Esophagus squamous epithelium (tissue), 5 donors: Measurements from ENCODE around the gene LAMC3. TPM values are rescaled to one million over a fixed set of nuclear protein-coding genes. Genes with fewer than 3 reads are reported as not detected.

Source experiments
- DNase-seq: peaks from one replicate; lab custom pipeline; 2025; lab: John Stamatoyannopoulos, UW
- H3K27ac ChIP-seq, 4 donors: fragments of 200-600 bp; sonication (generic); one replicate each; pipeline ENCODE4 v1.5.1; 2016 to 2019; ENCODE audit warnings: mild to moderate bottlenecking in 1 of 4
- H3K27me3 ChIP-seq, 4 donors: fragments of 200-600 bp; sonication (generic); 1 replicate in 3 of 4; 2 replicates in 1 of 4; pipeline versions ENCODE4 v1.5.1 to v1.6.0; 2017 to 2021; ENCODE audit warnings: antibody characterized with exemption in 1 of 4
- H3K36me3 ChIP-seq, 3 donors: fragments of 200-600 bp; sonication (generic); one replicate each; pipeline ENCODE4 v1.5.1; 2016 to 2019
- H3K4me1 ChIP-seq, 3 donors: fragments of 200-600 bp; sonication (generic); one replicate each; pipeline ENCODE4 v1.5.1; 2017 to 2019
- H3K4me3 ChIP-seq, 4 donors: fragments of 200-600 bp; sonication (generic); 1 replicate in 3 of 4; 2 replicates in 1 of 4; pipeline ENCODE4 v1.5.1; 2016 to 2019; ENCODE audit warnings: mild to moderate bottlenecking in 2 of 4, moderate library complexity in 1 of 4
- H3K9me3 ChIP-seq, 3 donors: fragments of 200-600 bp; sonication (generic); one replicate each; pipeline ENCODE4 v1.5.1; 2016 to 2019
- POLR2A ChIP-seq, 4 donors: fragments of 450-650 bp; IDR thresholded peaks; one replicate each; pipeline ENCODE4 v1.6.1; 2017; ENCODE audit warnings: antibody characterized with exemption in 4 of 4, mild to moderate bottlenecking in 4 of 4, moderate library complexity in 3 of 4
- WGBS, 2 donors: methylation state at CpG; one replicate each; pipeline ENCODE4 v1.1.5; 2018; 5-methylcytosine and 5-hydroxymethylcytosine counted together
- intact Hi-C: fragments of 100-400 bp; cut with DNase I; formaldehyde crosslinking; loops from one replicate; pipeline ENCODE4 v1.15.0; 2022
- total RNA-seq, 4 donors: library from RNA; depleted of rRNA; stranded (reverse); fragments of >200 nt; gene quantifications; one replicate each; pipeline ENCODE4 v1.1.0, GENCODE V29; 2016
- TF ChIP-seq, protein P1 (sequence below), 6 experiments: fragments of 450-650 bp in 4 of 6; fragments of 200-600 bp in 2 of 6; sonication (generic) in 2 of 6; IDR thresholded peaks; one replicate each; pipeline ENCODE4 v1.5.1; 2016 to 2019; ENCODE audit warnings: antibody characterized with exemption in 6 of 6, mild to moderate bottlenecking in 4 of 6, moderate library complexity in 4 of 6
- donor health status: DM: yes; HTN: yes; CAD: no.

Gene LAMC3
- total RNA-seq, 4 donors from 2014 or later = 0.53 to 4.6 (median 2.7) TPM

DNA sequence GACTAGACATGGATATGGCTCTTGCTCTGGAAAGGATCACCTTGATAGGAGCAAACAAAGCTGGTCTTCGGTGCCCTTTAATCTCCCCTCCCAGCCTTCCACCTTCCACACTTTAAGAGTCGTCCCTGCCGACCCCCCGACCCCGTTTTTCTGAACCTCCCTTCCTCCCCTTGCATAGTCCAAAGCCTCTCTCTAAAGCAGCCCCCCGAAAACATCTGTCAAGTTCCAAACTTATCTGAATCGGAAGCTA is 116.0 kb downstream of the LAMC3 start:
- Histone ChIP-seq H3K4me1 (peaks cover 13 to 23% (median 15%) of the 10 kb centered on the region in 3 donors), H3K27ac (peak overlapping the region; percentile 89 to 92 (median 90)), H3K36me3 (peaks cover 0 to 44% (median 21%) of the 10 kb centered on the region in 3 donors), H3K9me3 (no peaks in the 10 kb centered on the region), H3K4me3 (peak overlapping the region; percentile 89 to 93 (median 92)), H3K27me3 (no peaks in the 10 kb centered on the region)
- intact Hi-C loops = no loop called here
- no peak for DNase-seq
- 0% methylated on average over 6 to 7 of the region's 7 CpGs for WGBS, 2 donors
- TF ChIP-seq, protein P1, sequence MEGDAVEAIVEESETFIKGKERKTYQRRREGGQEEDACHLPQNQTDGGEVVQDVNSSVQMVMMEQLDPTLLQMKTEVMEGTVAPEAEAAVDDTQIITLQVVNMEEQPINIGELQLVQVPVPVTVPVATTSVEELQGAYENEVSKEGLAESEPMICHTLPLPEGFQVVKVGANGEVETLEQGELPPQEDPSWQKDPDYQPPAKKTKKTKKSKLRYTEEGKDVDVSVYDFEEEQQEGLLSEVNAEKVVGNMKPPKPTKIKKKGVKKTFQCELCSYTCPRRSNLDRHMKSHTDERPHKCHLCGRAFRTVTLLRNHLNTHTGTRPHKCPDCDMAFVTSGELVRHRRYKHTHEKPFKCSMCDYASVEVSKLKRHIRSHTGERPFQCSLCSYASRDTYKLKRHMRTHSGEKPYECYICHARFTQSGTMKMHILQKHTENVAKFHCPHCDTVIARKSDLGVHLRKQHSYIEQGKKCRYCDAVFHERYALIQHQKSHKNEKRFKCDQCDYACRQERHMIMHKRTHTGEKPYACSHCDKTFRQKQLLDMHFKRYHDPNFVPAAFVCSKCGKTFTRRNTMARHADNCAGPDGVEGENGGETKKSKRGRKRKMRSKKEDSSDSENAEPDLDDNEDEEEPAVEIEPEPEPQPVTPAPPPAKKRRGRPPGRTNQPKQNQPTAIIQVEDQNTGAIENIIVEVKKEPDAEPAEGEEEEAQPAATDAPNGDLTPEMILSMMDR (IDR thresholded peaks at IDR 0.05) = no peak
- no peak for TF ChIP-seq POLR2A (IDR thresholded peaks at IDR 0.05)

DNA sequence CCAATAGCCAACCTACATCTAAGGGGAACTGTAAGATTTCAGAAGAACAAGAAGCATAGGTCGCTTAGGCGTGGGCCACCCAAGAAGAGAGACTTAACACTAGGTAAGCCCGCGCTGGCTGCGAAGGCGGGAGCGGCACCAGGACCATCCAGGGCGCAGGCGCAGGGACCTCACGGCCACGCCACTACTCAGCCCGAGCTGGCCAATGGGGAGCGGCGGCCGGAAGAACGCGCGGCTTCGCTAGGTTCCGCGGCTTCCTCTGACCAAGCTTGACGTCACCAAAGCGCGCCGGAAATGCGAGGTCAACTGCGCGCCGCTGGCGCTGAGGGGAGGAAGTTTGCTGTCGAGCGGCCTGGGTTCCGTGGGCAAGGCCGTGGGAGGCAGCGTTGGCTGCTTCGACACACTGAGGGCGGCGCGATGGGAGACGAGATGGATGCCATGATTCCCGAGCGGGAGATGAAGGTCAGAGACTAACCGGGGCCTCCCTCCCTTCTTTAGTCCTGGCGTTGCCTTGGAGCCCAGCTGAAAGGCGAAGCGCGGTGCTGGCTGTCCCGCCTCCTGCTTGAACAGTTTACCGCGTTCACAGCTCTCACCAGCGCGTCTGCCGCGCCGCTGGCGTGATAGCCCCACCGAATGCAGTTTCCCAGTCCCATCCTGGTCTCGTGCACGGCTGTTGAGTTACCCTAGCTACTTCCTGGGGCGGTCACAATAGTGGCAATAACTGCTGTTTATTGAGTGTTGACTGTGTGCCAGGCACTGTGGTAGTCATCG is 116.5 kb downstream of the LAMC3 start, which contains the start of gene NUP214:
TSS of gene NUP214 (plus strand) at position 299 of the 771 bp plus-strand sequence. CDS start at position 418, 119 bp downstream.
- peak; percentile 93 for DNase-seq
- Histone ChIP-seq H3K9me3 (no peaks in the 10 kb centered on the region), H3K4me3 (peak within 1 kb of the TSS; percentile 89 to 93 (median 92)), H3K36me3 (peaks cover 0 to 44% (median 26%) of the 10 kb centered on the region in 3 donors), H3K4me1 (peaks cover 13 to 23% (median 15%) of the 10 kb centered on the region in 3 donors), H3K27ac (peak within 1 kb of the TSS; percentile 89 to 92 (median 90)), H3K27me3 (no peaks in the 10 kb centered on the region)
- TF ChIP-seq POLR2A (IDR thresholded peaks at IDR 0.05) = peak in 3 of 4 donors; percentile 81 to 91 (median 83)
- TF ChIP-seq, protein P1 (IDR thresholded peaks at IDR 0.05) = peak in 1 of 6 experiments; percentile 26
- intact Hi-C loops = no loop called here
- WGBS, 2 donors = 3% methylated on average over 23 of the region's 61 CpGs; no CpG with 5 or more reads in 1 of the 2 donors

DNA sequence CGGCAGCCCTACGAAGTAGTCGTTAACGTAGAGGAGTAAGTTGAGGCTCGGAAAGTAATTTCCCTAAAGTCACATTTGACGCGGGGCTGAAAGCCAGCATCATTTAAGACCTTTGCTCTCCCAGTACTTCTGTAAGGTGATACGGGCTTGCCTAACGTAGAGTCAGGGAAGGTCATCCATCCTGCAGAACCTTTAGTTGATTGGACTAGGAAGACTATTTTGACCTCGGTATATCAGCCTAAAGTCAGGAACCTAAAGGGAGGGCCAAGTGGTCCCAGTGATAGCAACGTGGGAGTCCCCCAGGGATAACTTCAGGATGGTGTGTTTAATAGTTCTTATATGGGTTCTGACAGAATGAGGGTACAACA is 117.1 kb downstream of the LAMC3 start:
- Histone ChIP-seq H3K27me3 (no peaks in the 10 kb centered on the region), H3K9me3 (no peaks in the 10 kb centered on the region), H3K4me1 (peaks cover 13 to 23% (median 15%) of the 10 kb centered on the region in 3 donors), H3K36me3 (peaks cover 0 to 45% (median 32%) of the 10 kb centered on the region in 3 donors), H3K27ac (peak overlapping the region; percentile 89 to 92 (median 90)), H3K4me3 (peak overlapping the region; percentile 89 to 93 (median 92))
- intact Hi-C loops = no loop called here
- 2% methylated on average over 6 to 11 of the region's 11 CpGs for WGBS, 2 donors
- no peak for TF ChIP-seq POLR2A (IDR thresholded peaks at IDR 0.05)
- TF ChIP-seq, protein P1 (IDR thresholded peaks at IDR 0.05) = no peak
- DNase-seq = no peak

GRCh38 chr9:131129183-131129582 is 120.2 kb downstream of the LAMC3 start:
- WGBS, 2 donors = 67 to 76% methylated on average over 3 of the region's 3 CpGs
- Histone ChIP-seq H3K4me3 (no peak overlapping the region), H3K4me1 (peaks cover 13 to 23% (median 15%) of the 10 kb centered on the region in 3 donors), H3K27me3 (no peaks in the 10 kb centered on the region), H3K27ac (no peak overlapping the region), H3K36me3 (peaks cover 3 to 70% (median 50%) of the 10 kb centered on the region in 3 donors), H3K9me3 (no peaks in the 10 kb centered on the region)
- no peak for DNase-seq
- intact Hi-C loops = no loop called here
- no peak for TF ChIP-seq POLR2A (IDR thresholded peaks at IDR 0.05)
- TF ChIP-seq, protein P1 (IDR thresholded peaks at IDR 0.05) = no peak

DNA sequence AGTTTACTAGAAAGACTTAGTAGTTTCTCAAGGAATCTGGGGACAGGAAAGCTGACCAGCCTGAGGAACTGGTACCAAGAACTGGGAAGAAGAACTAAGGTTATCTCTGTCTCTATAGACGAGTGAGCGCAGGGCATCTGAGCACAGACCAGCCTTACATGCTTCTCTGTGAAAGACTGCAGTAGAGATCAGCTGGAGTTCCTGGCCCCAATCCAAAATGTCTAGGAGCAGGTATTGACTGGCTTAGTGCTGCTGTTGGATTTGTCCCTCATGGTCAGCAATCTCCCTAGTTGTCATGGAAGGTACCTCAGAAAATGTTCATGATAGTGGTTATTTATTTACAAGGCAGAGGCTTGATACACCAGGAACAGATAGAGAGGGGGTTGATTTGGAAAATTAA is 129.7 kb downstream of the LAMC3 start:
- H3K36me3 ChIP-seq = peaks cover 3 to 99% (median 57%) of the 10 kb centered on the region in 3 donors
- H3K4me1 ChIP-seq = no peaks in the 10 kb centered on the region
- no peak for DNase-seq
- H3K27me3 ChIP-seq = no peaks in the 10 kb centered on the region
- intact Hi-C loops = no loop called here
- H3K9me3 ChIP-seq = no peaks in the 10 kb centered on the region
- TF ChIP-seq, protein P1 (IDR thresholded peaks at IDR 0.05) = no peak
- TF ChIP-seq POLR2A (IDR thresholded peaks at IDR 0.05) = no peak
- H3K4me3 ChIP-seq = no peak overlapping the region
- no peak overlapping the region for H3K27ac ChIP-seq
- WGBS, 2 donors = 97 to 100% methylated on average over 2 of the region's 2 CpGs
